ENCODE results near the gene TCEA3. TPM values are rescaled to one million over a fixed set of nuclear protein-coding genes. Genes with fewer than 3 reads are reported as not detected.

TCEA3 gene
- total and polyA plus RNA-seq, 3 donors from 2014 or later = 10.8 to 14.7 (median 12.6) TPM

DNA sequence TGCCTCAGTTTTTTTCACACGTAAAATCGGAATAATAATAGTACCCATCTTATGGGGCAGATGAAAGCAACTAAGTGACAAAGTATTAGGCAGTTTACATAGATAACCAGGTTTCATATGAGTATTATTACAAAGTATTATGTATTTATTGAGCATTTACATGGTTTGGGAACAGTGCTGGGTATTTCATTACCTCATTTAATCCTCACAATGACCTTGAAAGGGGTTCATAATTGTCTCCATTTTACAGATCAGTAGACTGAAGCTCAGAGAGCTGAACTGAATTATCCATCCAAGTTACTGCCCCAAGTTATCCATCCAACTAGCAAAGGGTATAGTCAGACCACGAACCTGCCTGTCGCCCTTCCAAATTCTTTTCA, 21.2 kb downstream of the TCEA3 start:
- Histone ChIP-seq H3K36me3 (ENCODE audit: low read depth, missing control alignments) (no peaks in the 10 kb centered on the region), H3K4me3 (no peak overlapping the region), H3K27me3 (no peaks in the 10 kb centered on the region), H3K4me1 (peaks cover 24% of the 10 kb centered on the region), H3K9me3 (no peaks in the 10 kb centered on the region), H3K27ac (peak overlapping the region in 1 of 2 donors; percentile 28)
- intact Hi-C loops (cut with DNase I; ENCODE audit: low total_unique reads) = no loop called here
- no peak for TF ChIP-seq POLR2A (IDR thresholded peaks at IDR 0.05)
- WGBS, 2 donors = 58% methylated on average over 4 of the region's 4 CpGs
- no peak for DNase-seq

GRCh38 chr1:23403038-23403336, 21.6 kb downstream of the TCEA3 start:
- Histone ChIP-seq H3K36me3 (ENCODE audit: low read depth, missing control alignments) (no peaks in the 10 kb centered on the region), H3K4me3 (no peak overlapping the region), H3K27ac (no peak overlapping the region), H3K27me3 (no peaks in the 10 kb centered on the region), H3K4me1 (peaks cover 24% of the 10 kb centered on the region), H3K9me3 (no peaks in the 10 kb centered on the region)
- intact Hi-C loops (cut with DNase I; ENCODE audit: low total_unique reads) = no loop called here
- WGBS, 2 donors = 39 to 45% methylated on average over 6 of the region's 6 CpGs
- no peak for DNase-seq
- TF ChIP-seq, protein P1, sequence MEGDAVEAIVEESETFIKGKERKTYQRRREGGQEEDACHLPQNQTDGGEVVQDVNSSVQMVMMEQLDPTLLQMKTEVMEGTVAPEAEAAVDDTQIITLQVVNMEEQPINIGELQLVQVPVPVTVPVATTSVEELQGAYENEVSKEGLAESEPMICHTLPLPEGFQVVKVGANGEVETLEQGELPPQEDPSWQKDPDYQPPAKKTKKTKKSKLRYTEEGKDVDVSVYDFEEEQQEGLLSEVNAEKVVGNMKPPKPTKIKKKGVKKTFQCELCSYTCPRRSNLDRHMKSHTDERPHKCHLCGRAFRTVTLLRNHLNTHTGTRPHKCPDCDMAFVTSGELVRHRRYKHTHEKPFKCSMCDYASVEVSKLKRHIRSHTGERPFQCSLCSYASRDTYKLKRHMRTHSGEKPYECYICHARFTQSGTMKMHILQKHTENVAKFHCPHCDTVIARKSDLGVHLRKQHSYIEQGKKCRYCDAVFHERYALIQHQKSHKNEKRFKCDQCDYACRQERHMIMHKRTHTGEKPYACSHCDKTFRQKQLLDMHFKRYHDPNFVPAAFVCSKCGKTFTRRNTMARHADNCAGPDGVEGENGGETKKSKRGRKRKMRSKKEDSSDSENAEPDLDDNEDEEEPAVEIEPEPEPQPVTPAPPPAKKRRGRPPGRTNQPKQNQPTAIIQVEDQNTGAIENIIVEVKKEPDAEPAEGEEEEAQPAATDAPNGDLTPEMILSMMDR (IDR thresholded peaks at IDR 0.05) = no peak
- TF ChIP-seq POLR2A (IDR thresholded peaks at IDR 0.05) = no peak

DNA sequence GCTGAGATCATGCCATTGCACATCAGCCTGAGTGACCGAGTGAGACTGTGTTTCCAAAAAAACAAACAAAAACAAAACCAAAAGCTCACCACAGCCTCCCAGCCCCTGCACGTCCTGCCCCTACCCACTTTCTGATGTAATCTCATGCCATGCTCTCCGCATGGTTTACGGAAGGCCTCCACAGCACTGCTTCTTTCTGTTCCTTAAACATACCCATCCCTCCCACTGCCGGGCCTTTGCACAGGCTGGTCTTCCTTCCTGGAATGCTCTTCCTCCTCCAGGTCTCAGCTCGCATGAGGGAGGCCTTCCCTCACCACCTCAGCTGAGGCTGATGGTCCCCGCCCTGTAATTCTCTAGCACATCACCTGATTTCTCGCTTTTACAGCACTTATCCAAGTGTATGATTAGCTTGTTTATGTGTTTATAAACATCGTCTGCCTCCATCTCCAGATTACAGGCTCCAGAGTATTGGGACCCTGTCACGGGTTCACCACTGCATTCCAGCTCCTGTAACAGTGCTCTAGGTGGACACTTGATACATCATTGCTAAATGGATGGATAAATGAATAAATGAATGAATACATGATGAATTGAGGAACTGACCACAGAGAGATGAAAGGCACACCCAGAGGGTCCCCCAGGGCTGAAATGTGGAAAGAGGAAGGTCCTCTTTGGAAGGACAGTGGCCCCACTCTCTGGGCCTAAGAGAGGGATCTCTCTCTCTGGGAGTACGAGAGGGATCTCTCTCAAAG, 22.1 kb downstream of the TCEA3 start:
- no peak overlapping the region for H3K27ac ChIP-seq
- H3K4me1 ChIP-seq = peaks cover 24% of the 10 kb centered on the region
- H3K27me3 ChIP-seq = no peaks in the 10 kb centered on the region
- no peak overlapping the region for H3K4me3 ChIP-seq
- intact Hi-C loops (cut with DNase I; ENCODE audit: low total_unique reads) = no loop called here
- no peaks in the 10 kb centered on the region for H3K36me3 ChIP-seq (ENCODE audit: low read depth, missing control alignments)
- no peak for TF ChIP-seq POLR2A (IDR thresholded peaks at IDR 0.05)
- TF ChIP-seq, protein P1 (IDR thresholded peaks at IDR 0.05) = no peak
- 80 to 83% methylated on average over 11 of the region's 11 CpGs for WGBS, 2 donors
- H3K9me3 ChIP-seq = no peaks in the 10 kb centered on the region
- DNase-seq = no peak

DNA sequence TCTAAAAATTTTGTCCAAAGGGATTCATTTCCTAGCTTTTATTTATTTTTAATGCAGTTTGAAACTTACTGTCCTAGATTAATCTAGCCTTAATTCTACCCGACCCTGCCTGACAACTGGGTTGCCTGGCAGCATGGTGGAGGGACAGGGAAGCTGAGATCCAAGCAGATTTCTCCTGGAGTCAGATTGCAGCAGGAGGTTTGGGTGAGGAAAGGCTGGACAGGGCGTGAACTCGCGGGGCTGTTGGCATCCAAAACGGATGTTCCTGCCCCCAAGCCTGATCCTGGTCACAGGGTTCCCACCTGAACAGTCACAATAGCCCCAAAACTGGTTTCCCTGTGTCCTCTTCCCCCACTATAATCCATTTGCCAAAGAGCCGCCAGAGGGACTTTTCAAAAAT, 23.2 kb downstream of the TCEA3 start:
- intact Hi-C loops (cut with DNase I; ENCODE audit: low total_unique reads) = no loop called here

GRCh38 chr1:23400324-23401114, 24.0 kb downstream of the TCEA3 start:
- peaks cover 25% of the 10 kb centered on the region for H3K4me1 ChIP-seq
- TF ChIP-seq, protein P1 (IDR thresholded peaks at IDR 0.05) = no peak
- no peak for TF ChIP-seq POLR2A (IDR thresholded peaks at IDR 0.05)
- no peak for DNase-seq

More for the DNA sequence above, 23.2 kb downstream of the TCEA3 start:
- WGBS, 2 donors = 63 to 68% methylated on average over 6 of the region's 6 CpGs
- Histone ChIP-seq H3K27me3 (no peaks in the 10 kb centered on the region), H3K4me1 (peaks cover 24% of the 10 kb centered on the region), H3K27ac (no peak overlapping the region), H3K36me3 (ENCODE audit: low read depth, missing control alignments) (no peaks in the 10 kb centered on the region), H3K9me3 (no peaks in the 10 kb centered on the region), H3K4me3 (no peak overlapping the region)
- TF ChIP-seq, protein P1 (IDR thresholded peaks at IDR 0.05) = no peak
- no peak for TF ChIP-seq POLR2A (IDR thresholded peaks at IDR 0.05)
- no peak for DNase-seq

More at GRCh38 chr1:23400324-23401114, 24.0 kb downstream of the TCEA3 start:
- Histone ChIP-seq H3K27me3 (no peaks in the 10 kb centered on the region), H3K27ac (no peak overlapping the region), H3K4me3 (no peak overlapping the region), H3K9me3 (no peaks in the 10 kb centered on the region), H3K36me3 (ENCODE audit: low read depth, missing control alignments) (no peaks in the 10 kb centered on the region)
- intact Hi-C loops (cut with DNase I; ENCODE audit: low total_unique reads) = no loop called here
- 85 to 90% methylated on average over 5 of the region's 5 CpGs for WGBS, 2 donors

Measured in testis (tissue), 3 donors.